Upper lobe of right lung (tissue), 1 donor: Measurements from ENCODE around the gene ZNF236. TPM values are rescaled to one million over a fixed set of nuclear protein-coding genes. Genes with fewer than 3 reads are reported as not detected.

ENCODE experiments used
- ATAC-seq: fragments of 200-7000 bp; cut with Tn5 transposase; one replicate; pipeline ENCODE4 v1.9.1; 2020; ENCODE audit warnings: mild to moderate bottlenecking, moderate library complexity
- DNase-seq: peaks from one replicate; pipeline ENCODE4 v3.0.0-alpha.2; 2020
- H3K27ac ChIP-seq: fragments of 200-600 bp; one replicate; pipeline ENCODE4 v1.8.0; 2022
- H3K27me3 ChIP-seq: fragments of 200-600 bp; one replicate; pipeline ENCODE4 v1.8.0; 2022; ENCODE audit warnings: mild to moderate bottlenecking
- H3K36me3 ChIP-seq: fragments of 200-600 bp; one replicate; pipeline ENCODE4 v1.8.0; 2022
- H3K4me1 ChIP-seq: fragments of 200-600 bp; one replicate; pipeline ENCODE4 v1.8.0; 2022
- H3K4me3 ChIP-seq: fragments of 200-600 bp; one replicate; pipeline ENCODE4 v1.8.0; 2022; ENCODE audit warnings: mild to moderate bottlenecking
- H3K9me3 ChIP-seq: fragments of 200-600 bp; one replicate; pipeline ENCODE4 v1.8.0; 2022
- intact Hi-C: fragments of 100-400 bp; cut with DNase I; formaldehyde crosslinking; loops from one replicate; pipeline ENCODE4 v1.11.0; 2022
- total RNA-seq: library from RNA; stranded (reverse); fragmentation: NEBNext Ultra II Directional; extraction: Animal tissue kit (Norgen Biotek cat#: 25700); gene quantifications from one replicate; pipeline ENCODE4 v1.2.1, GENCODE V29; 2021
- TF ChIP-seq, protein P1 (sequence below): fragments of 200-600 bp; IDR thresholded peaks from one replicate; pipeline ENCODE4 v1.8.0; 2022; ENCODE audit warnings: antibody characterized with exemption
- donor health status: DM: no; HTN: yes; CAD: no; lungs with severe emphysema.

ZNF236 gene
- total RNA-seq, 1 donor from 2014 or later = 14.9 TPM

DNA sequence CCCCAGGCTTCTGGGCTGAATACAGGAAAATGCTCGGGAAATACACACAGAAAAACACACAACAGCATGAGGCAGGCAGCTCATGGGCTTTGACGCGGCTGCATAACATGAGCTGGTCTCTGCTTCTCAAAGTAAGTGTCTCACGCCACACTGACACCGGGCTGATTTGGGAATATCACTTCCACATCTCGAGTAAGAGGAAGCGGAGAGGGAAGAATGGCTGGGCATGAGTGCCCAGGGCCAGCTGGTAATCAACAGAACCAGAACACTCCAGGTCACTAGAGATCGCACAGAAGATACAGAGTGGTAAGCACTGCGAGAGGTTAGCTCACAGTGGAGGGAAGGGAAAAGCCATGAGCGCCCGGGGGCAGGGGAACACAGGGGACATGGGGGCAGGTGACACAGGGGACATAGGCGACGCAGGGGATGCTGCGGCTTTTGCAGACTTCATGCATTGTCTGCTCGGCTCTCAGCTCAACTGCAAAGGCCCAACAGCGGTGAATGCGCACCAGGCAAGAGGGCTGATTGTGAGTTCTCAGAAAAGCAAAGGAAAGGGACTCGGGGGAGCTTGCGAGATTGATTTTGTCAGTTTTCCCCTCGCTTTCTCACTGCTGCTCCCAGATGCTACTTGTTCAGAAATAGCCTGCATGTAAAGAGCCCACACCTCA, 168.8 kb downstream of the ZNF236 start:
- intact Hi-C loops = no loop called here
- ATAC-seq = peak; percentile 50
- no peak for DNase-seq
- Histone ChIP-seq H3K4me1 (peaks cover 4% of the 10 kb centered on the region), H3K9me3 (no peaks in the 10 kb centered on the region), H3K27ac (no peak overlapping the region), H3K36me3 (no peaks in the 10 kb centered on the region), H3K27me3 (no peaks in the 10 kb centered on the region), H3K4me3 (no peak overlapping the region)
- TF ChIP-seq, protein P1, sequence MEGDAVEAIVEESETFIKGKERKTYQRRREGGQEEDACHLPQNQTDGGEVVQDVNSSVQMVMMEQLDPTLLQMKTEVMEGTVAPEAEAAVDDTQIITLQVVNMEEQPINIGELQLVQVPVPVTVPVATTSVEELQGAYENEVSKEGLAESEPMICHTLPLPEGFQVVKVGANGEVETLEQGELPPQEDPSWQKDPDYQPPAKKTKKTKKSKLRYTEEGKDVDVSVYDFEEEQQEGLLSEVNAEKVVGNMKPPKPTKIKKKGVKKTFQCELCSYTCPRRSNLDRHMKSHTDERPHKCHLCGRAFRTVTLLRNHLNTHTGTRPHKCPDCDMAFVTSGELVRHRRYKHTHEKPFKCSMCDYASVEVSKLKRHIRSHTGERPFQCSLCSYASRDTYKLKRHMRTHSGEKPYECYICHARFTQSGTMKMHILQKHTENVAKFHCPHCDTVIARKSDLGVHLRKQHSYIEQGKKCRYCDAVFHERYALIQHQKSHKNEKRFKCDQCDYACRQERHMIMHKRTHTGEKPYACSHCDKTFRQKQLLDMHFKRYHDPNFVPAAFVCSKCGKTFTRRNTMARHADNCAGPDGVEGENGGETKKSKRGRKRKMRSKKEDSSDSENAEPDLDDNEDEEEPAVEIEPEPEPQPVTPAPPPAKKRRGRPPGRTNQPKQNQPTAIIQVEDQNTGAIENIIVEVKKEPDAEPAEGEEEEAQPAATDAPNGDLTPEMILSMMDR = no peak

DNA sequence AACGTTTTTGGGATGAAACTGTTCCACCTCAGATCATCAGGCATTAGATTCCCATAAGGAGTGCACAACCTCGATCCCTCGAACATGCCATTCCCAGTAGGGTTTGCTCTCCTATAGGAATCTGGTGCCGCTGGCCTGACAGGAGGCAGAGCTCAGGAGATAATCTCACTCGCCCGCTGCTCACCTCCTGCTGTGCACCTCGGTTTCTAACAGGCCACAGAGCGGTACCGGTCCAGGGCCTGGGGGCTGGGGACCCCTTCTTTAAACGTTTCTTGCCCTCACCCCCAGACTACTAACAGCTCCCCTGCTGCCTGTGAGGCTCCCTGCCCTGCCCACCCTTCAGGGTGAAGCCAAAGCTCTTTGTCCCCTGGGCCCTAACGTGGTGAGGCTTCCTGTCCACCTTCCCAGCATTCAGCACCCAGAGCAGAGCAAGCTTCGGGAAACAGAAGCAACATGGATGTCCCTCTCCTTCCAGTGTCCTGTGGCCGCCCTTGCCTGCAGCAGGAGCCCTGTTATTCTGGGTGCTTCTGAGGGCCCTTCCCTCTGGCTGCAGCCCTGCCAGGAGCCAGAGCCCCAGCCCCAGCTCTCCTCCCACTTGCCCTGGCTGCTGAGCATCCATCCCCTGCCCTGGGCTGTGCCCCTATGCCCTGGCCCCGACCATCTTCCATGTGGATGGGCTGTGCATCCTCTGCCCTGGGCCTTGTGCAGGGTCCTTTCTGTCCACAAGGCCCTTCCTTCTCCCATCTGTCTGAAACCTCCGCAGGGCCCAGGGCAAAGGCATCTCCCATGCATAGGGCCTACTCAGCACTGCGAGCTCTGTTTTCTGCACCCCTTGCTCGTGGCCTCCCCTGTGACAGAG, 170.1 kb downstream of the ZNF236 start:
- no peak overlapping the region for H3K4me3 ChIP-seq
- DNase-seq (no peak), ATAC-seq (peak; percentile 7)
- H3K27ac ChIP-seq = no peak overlapping the region
- no peaks in the 10 kb centered on the region for H3K9me3 ChIP-seq
- H3K4me1 ChIP-seq = peaks cover 4% of the 10 kb centered on the region
- TF ChIP-seq, protein P1 = no peak
- intact Hi-C loops = no loop called here
- no peaks in the 10 kb centered on the region for H3K36me3 ChIP-seq
- H3K27me3 ChIP-seq = no peaks in the 10 kb centered on the region

DNA sequence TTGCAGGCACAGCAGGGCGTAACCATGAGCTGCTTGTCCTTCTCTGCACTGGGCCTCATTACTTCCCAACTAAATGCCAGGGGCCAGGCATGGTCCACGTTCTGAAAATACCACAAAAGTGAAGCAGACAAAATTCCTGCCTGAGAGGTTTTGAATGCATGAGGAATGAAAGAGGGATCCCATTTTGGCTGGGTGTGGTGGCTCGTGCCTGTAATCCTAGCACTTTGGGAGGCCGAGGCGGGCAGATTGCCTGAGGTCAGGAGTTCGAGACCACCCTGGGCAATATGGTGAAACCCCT, 170.7 kb downstream of the ZNF236 start:
- H3K9me3 ChIP-seq = no peaks in the 10 kb centered on the region
- TF ChIP-seq, protein P1 = no peak
- ATAC-seq = no peak
- no peak overlapping the region for H3K27ac ChIP-seq
- peaks cover 4% of the 10 kb centered on the region for H3K4me1 ChIP-seq
- no peaks in the 10 kb centered on the region for H3K36me3 ChIP-seq
- no peak overlapping the region for H3K4me3 ChIP-seq
- no peaks in the 10 kb centered on the region for H3K27me3 ChIP-seq
- intact Hi-C loops = no loop called here
- DNase-seq = no peak

DNA sequence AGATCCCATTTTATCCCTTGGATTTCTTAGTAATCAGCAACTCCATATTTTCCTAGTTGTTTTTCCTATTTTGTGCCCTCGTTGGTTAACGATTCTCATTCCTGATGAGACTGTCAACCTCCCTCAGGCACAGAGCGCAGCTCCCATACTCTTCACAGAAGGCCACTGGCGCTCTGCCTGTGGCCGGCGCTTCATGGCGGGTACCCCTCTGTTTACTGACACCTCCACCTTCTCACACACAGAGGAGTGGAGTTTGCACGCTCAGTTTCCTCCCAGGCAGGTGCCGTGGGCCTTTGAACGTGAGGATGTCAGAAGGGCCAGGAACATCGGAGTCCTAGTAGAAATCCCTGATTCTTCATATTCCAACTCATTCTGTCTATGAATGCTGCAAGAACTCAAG, 171.2 kb downstream of the ZNF236 start:
- ATAC-seq = no peak
- no peak overlapping the region for H3K27ac ChIP-seq
- no peaks in the 10 kb centered on the region for H3K27me3 ChIP-seq
- no peaks in the 10 kb centered on the region for H3K36me3 ChIP-seq
- no peak overlapping the region for H3K4me3 ChIP-seq
- no peaks in the 10 kb centered on the region for H3K9me3 ChIP-seq
- TF ChIP-seq, protein P1 = no peak
- no peak for DNase-seq
- intact Hi-C loops = no loop called here
- no peaks in the 10 kb centered on the region for H3K4me1 ChIP-seq

DNA sequence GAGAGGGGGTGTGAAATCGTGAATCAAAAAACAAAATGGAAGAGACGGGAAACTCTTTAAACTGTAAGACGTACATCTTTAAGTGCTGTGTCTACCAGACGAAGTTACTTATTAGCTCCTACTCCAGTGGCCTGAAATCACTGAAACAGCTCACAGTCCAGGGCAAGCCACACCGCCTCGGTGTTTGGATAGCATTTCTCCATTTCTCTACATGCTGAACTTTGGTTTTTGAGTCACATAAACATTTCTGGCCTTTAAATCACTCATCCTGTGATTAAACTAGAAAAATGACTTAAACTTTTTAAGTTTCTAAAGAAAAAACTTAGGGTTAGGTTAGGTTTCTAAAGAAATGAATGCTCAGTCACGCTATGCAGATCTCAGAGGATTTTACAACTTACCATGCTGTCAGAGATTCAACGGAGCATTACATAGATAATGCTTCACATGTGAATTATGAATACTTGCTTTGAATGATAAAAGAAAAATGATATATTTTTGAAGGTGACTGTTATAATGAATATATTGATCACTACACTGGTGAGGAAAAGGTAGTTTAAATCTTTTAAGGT, 171.8 kb downstream of the ZNF236 start:
- H3K4me3 ChIP-seq = no peak overlapping the region
- no peak overlapping the region for H3K27ac ChIP-seq
- DNase-seq (no peak), ATAC-seq (no peak)
- no peaks in the 10 kb centered on the region for H3K36me3 ChIP-seq
- H3K9me3 ChIP-seq = no peaks in the 10 kb centered on the region
- H3K4me1 ChIP-seq = no peaks in the 10 kb centered on the region
- intact Hi-C loops = no loop called here
- H3K27me3 ChIP-seq = no peaks in the 10 kb centered on the region
- TF ChIP-seq, protein P1 = no peak
